NCI-H146 treated with DMSO at 0.1 percent for 48 hours (cell line): ENCODE measurements around the gene VTI1B.
"Not testable (repeated sequence)": the region's sequence is repeated elsewhere in the genome, so short reads cannot be mapped to it uniquely, and the experiment has no call there.

Experiments
- DNase-seq: peaks from one replicate; lab custom pipeline; 2025; ENCODE audit not compliant: unreplicated experiment; lab: John Stamatoyannopoulos, UW

Gene VTI1B, protein sequence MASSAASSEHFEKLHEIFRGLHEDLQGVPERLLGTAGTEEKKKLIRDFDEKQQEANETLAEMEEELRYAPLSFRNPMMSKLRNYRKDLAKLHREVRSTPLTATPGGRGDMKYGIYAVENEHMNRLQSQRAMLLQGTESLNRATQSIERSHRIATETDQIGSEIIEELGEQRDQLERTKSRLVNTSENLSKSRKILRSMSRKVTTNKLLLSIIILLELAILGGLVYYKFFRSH

DNA sequence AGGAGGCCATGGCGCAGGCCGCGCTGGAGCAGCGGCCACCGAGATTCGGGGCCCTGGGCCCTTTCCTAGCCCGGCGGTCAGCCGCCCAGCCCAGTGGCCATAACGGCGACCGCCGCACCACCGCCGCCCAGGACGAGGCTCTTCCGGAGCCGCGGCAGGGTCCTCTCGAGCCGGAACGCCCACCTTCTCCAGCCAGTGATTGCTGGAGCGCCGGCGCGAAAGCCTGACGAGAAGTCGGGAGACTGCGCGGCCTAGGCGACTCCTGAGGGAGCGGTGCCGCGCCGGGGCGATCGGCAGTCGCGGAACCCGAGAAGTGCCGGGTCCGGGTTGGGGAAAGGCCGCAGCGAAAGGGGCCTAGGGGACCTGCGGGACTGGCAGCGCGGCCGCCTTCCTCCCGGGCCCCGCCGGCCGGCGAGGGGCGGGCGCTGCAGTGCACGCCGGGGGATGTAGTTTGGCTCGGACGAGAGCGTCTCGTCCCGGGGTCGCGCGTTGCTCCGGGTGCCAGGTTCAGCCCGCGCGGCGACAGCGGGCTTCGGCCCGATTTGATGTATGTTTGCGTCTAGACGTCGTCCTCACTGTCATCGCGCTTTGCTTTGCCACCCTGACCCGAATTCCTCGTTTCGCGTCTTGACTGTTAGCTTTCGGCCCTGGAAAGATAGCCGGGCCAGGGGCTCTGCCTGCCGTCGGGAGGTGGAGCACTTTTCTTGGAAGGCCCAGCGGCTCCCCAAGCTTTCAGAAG, at the start of gene VTI1B:
VTI1B (minus strand) TSS at position 153 of the 739 bp plus-strand sequence; CDS start at position 10, 143 bp downstream.
- peak; percentile 41 for DNase-seq

DNA sequence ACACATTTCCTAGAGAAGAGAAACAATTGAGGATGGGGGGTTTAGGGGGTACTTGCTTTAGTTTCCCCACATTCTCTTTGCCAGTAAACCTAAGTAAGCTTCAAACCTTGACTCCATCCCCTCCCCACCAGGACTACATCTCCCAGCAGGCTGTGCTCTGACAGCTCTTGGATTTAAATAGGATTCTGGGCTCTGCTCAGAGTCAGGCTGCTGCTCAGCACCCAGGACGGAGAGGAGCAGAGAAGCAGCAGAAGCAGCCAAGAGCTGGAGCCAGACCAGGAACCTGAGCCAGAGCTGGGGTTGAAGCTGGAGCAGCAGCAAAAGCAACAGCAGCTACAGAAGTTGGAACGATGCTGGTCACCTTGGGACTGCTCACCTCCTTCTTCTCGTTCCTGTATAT, 47.9 kb upstream of the VTI1B start:
- DNase-seq: peak; percentile 31

DNA sequence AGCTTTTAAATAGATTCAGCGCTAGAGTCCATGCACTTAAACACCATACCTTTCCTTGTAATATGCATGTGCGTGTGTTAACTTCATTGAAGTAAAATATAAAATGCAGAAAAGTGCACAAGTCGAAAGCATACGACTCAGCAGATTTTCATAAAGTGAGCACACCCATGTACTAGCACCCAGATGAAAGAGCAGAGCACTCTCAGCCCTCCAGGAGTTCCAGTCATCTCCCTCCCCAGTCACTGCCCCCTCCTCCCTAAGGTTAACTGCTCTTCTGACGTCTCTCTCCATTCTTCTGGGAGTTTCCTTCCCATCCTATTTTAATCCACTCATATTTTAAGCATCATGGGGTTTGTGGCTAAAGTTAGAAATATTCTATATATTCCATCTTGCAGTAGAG, 47.4 kb upstream of the VTI1B start:
- no peak for DNase-seq

DNA sequence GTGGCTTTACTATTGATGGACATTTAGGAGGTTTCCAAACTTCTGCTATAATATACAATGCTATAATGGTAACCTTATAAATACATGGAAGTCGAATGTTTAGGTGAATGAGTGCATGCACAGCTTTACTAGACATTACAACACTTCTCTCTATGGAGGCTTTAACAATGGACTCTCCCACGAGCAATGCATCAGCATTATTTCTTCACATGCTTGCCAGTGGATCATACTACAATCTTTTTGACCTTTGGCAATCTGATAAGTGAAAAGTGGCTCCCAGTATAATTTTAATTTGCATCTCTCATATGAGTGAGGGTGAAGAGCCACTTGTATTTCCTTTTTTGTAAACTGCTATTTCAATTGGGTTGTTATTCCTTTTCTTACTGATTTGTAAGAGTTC, 45.4 kb upstream of the VTI1B start:
- no peak for DNase-seq

DNA sequence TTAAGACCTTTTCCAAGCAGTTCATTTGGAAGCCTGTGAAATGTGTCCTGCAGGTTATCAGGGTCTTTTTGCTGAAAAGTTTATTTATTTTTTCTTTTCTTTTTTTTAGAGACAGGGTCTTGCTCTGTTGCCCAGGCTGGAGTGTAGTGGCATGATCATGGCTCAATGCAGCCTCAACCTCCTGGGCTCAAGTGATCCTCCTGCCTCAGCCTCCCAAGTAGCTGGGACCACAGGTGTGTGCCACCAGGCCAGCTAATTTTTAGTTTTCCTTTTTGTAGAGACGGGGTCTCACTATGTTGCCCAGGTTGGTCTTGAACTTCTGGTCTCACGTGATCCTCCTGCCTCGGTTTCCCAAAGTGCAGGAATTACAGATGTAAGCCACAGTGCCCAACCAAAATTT, 45.0 kb upstream of the VTI1B start:
- not testable (repeated sequence) for DNase-seq

DNA sequence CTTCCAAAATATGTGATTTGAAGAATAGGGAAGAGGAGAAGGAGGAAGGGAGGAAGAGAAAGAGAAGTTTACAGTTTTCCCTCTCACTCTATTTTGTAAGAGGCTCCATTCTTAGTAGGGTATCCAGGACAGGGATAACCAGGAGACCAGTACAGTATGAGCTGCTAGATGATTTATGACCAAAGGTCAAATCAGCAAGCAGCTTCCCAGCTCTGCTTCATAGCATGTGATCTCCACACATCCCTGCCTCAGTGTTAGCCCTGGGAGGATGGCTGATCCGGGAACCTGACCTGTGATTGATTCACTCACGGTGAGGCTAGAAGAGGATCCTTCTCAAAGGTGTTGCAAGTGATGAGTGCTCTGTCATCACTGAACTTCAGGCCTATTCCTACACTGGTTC, 43.8 kb upstream of the VTI1B start:
- no peak for DNase-seq

DNA sequence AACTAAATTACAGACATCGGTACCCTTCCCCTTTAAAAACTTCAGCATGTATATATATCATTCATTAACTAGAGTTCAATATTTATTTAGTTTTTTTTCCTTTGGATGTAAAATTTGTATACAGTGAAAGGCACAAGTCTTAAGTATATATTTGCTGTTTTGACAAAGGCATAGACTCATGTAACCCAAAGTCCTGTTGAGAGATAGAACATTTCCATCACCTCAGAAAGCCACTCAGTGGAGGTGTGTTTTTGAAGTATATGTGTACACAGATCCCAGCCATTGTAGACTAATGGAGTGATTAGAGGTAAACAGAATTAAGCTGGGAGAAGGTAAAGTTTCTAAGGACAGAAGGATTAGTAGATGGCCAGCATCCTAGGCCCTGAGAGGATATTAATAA, 42.6 kb upstream of the VTI1B start:
- no peak for DNase-seq

DNA sequence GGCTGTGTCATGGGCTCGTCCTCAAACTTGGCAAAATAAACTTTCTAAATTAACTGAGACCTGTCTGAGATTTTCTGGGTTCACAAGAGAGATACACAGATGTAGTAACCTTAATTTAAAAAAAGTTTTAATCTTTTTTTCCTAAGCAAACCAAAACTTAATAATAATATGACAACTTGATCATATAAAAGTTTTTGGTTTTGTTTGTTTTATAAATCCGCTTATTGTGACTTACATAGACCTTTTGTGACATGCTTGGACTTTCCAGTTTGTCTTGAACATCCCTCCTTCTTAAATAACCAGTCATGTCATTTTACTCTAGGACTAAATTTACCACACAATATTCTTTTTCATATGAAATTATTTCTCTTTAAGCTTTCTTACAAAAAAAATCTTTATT, 35.8 kb upstream of the VTI1B start:
- no peak for DNase-seq

DNA sequence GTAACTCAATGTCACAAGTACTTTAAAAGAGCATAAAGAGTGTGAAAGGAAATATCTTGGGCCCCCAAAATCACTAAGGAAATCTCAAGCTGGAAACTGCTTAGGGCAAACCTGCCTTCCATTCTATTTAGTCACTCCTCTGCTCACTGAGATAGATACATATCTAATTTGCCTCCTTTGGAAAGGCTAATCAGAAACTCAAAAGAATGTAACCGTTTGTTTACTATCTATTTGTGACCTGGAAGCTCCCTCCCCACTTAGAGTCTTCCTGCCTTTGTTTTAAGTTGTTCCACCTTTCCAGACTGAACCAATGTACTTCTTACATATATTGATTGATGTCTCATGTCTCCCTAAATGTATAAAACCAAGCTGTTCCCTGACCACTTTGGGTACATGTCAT, 35.4 kb upstream of the VTI1B start:
- not testable (repeated sequence) for DNase-seq

DNA sequence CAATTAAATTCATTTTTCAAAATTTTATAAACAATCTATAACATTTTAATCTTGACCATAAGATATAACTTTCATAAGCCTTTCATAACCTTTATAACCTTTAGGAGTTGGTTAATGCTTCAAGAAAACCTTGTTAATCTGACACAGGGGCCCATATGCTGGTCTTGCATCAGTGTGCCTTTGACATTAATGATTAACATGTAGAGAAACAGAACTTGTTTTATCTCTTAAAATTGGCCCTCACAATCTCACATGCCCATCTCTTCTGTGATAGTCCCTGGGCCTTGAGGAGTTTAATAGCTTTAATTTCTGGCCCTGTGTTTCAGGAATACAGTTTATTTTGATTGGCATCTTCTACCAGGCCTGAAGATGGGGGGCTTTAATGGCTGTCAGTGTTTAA, 34.9 kb upstream of the VTI1B start:
- not testable (repeated sequence) for DNase-seq

DNA sequence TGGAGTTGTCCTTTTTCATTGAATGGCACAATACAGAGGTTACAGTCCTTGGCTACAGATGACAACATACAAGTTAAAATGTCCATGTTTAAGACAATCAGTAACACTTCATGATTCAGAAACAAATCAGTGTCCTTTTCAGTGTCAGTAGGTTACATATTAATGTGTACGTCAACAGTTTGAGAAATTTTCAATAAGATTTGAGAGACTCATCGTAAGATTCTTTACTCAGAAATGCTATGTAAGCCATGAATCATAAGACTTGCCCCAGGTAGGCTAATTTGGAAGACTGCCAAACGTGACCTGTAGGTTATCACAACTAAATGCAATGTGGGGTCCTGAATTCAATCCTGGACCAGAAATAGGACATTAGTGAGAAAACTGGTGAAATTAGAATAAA, 30.8 kb upstream of the VTI1B start:
- DNase-seq: no peak

DNA sequence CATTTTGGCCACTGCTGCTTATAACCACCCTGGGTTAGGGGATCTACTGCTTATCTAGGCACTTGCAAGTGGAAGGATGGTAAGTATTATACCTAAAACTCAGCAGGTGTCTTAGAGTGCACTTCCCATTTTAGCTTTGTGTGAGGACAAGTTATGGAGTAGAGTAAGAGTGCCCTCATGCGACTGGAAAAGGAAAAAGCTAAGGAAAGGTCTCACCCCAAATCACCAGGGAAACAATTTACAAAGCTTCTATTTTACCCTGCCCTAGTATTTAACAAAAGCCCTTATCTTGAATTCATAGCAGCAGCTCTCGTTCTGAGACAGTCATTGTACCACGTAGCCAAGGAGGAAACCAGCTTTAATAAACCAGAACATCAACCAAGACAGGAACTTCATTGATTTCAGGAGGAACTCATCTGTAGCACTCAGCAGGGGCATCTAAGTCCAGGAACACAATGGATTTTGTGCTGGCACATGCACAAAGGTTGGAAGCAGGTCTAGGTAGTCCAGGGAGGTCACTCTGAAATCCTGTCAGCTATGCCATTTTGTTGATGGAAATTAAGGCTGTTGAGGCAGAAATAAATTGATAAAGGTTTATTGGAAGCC, 30.2 kb upstream of the VTI1B start:
- peak; percentile 39 for DNase-seq

DNA sequence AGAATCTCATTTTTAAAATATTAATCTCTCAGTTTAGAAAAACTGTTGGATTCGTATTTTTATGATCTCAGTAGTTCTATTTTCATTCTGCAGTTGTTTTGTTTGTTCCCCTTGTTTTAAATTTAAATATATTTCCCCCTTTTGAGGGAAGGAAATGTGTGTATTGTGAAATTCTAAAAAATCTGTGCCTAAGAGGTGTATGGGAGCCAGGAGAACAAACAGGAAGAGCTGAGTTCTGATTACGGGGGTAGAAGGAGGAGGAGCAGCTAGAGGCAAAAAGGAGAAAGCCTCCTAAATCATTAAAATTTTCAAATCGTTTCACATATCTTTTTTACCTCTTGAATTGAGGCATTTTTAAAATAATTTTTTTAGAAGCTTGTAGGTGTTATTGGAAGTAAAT, 29.6 kb upstream of the VTI1B start:
- no peak for DNase-seq

DNA sequence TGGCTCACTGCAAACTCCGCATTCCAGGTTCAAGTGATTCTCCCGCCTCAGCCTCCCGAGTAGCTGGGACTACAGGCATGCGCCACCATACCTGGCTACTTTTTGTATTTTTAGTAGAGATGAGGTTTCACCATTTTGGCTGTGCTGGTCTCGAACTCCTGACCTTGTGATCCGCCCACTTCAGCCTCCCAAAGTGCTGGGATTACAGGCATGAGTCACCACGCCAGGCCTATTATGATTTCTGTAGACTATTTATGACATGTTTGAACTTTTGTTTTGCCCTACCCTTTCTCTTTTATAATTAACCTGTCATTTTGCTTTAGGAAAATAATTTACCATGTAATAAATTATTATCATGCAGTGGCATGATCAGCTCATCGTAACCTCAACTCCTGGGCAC, 27.1 kb upstream of the VTI1B start, which contains the start of gene RDH12:
RDH12 (plus strand) TSS at position 395 of the 400 bp plus-strand sequence. CDS start 20,757 bp downstream, outside the sequence.
- not testable (repeated sequence) for DNase-seq

DNA sequence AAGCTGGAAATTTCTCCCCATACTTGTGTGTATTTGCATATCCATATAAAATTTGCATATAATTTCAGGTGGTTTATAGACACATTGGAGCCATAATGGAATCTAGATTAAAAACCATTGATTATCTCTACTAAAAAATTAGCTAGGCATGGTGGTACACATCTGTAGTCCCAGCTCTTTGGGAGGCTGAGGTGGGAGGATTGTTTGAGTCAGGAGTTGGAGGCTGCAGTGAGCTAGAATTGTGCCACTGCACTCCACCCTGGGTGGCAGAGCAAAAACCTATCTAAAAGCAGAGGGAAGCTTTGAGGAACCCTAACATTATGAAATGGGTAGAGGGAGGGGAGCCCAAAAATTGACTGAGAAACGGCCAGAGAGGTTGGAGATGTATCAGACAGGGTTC, 23.7 kb upstream of the VTI1B start:
- no peak for DNase-seq

DNA sequence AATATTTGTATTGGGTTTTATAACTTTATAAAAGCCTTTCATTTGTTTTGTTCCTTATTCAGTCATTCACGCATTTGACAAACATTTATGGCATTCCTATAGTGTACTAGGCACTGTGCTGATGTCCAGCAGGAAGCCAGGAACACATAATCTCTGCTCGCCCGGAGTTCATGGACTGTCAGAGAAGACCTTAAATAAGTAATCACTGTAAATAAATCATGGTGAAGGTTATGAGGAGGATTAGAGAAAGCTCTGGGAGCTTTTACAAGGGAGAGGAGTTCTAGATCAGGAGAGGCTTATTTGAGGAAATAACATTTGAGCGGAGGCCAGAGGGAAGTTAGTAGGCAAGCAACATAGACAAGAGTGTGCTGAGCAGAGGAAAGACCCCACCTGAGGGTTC, 22.6 kb upstream of the VTI1B start:
- DNase-seq: no peak

DNA sequence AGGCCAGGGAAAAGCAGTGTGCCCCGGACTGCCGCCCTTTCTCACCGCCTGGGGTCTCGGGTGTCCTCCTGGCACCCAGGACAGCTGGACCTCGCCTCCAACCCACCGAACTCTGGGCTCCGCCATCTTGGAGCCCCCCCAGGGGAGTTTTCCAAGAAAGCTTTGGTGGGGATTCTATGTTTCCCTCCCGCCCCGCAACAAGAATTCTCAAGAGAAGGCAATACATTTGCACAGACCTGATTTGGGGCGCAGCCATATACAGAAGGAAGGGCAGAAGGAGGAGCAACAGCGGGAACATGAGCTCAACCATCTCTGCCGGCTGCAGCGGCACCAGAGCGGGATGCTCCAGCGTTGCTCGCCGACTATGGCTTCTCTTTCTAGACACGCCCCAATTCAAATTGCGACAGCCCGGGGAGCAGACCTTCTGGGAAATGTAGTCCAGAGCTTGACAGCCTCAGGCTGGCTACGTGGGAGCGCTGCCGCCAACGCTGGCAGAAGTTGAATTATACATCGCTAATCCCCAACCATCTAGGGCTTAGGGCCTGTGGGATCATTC, 21.0 kb upstream of the VTI1B start, which contains the start of gene RDH11:
RDH11 (minus strand) TSS at position 371 of the 556 bp plus-strand sequence; CDS start at position 310, 61 bp downstream.
- DNase-seq: peak; percentile 74

DNA sequence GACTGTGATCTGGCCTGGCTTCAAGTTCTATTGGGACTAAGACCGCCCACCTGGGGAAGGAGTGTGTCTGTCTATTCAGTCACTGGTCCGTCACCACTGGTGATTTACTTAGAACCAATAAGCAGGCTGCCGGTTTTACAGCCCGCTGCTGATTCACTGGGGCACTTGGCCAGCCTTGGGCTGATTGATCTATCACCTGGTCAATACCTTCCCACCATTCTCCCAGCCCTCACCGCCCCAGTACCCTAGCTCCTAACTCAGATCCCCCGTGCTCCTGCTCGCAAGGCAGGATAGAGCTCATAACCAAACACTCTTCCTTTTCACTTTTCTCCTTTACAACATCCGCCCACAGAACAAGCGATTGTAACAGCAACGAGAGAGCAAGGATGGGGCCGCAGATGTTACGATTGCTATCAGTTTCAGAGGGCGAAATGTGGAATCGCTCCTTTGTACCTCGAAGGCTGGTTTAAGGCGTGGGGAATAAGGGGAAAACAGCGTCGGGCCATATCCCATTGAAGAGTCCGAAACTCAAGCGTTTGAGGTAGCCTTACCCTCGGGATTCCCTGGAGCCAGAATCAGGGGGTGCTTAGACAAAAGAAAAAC, 20.5 kb upstream of the VTI1B start:
- peak; percentile 74 for DNase-seq

DNA sequence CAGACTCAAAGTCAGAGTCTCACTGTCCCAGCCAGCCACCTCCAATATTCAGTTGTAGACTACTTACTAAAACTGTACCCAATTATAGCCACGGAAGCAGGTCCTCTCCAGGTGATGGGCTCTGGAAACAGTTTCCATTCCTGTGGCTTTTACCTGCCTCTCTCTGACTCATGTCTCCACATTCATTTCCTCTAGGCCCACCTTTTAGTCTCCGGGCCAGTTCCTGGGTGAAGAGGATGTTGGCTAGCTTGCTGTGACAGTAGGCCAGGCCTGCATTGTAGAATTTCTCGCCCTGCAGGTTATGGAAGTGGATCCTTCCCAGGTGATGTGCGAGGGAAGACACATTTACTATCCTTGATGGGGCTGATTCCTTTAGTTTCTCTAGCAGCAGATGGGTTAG, 15.6 kb upstream of the VTI1B start:
- no peak for DNase-seq

DNA sequence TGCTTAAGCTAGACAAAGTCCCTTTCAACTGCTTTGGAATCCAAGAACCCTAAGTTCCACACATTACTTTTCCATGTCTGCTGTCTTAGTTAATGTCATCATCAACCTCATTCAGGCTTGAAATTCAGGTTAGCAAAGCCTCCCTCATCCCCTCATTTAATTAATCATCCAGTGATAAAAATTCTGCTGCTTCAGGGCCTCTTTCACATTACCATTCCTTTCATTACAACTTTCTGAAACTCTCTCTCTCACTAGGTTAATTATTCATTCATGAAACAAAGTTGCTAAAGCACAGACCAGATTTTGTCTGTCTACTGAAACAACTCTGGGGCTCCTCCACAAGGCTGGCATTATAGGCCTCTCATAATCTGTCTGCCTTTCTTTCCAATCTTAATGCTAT, 9.4 kb upstream of the VTI1B start:
- no peak for DNase-seq

DNA sequence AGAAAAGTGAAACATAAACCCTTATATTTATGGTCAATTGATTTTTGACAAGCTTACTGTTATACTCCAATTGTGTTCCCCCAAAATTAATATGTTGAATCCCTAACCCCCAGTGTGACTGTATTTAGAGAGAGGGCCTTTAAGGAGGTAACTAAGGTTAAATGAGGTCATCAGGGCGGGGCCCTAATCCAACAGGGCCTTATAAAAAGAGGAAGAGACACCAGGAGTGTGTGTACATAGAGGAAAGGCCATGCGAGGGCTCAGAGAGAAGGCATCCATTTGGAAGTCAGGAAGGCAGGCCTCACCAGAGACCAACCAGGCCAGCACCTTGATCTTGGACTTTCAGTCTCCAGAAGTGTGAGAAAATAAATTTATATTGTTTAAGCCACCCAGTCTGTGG, 6.5 kb upstream of the VTI1B start:
- DNase-seq: no peak
